HCT116 (cell line): ENCODE results near the gene PDIA2.

ENCODE experiments used
- CEBPB ChIP-seq: IDR thresholded peaks from 2 replicates; pipeline ENCODE4 v1.6.1; 2012; ENCODE audit warnings: low read depth
- CTCF ChIP-seq, 3 experiments: fragments of 200-600 bp in 1 of 3; sonication (generic) in 1 of 3; IDR thresholded peaks in 2 of 3; conservative IDR thresholded peaks in 1 of 3; 2 replicates each; pipeline ENCODE4 v1.5.1; 2012 to 2017; ENCODE audit warnings: low read depth in 2 of 3, low read length in 2 of 3, antibody characterized with exemption in 1 of 3, borderline replicate concordance in 1 of 3, control low read depth in 1 of 3, mild to moderate bottlenecking in 1 of 3, mixed read lengths in 1 of 3, mixed run types in 1 of 3, moderate library complexity in 1 of 3; ENCODE audit not compliant: insufficient read depth in 1 of 3
- EZH2 ChIP-seq: fragments of 200-600 bp; sonication (generic); IDR thresholded peaks from 2 replicates; pipeline ENCODE4 v1.6.1; 2017; ENCODE audit warnings: antibody characterized with exemption, mixed run types
- EZH2phosphoT487 ChIP-seq: fragments of 200-600 bp; IDR thresholded peaks from 2 replicates; pipeline ENCODE4 v1.6.1; 2018; ENCODE audit warnings: antibody characterized with exemption, borderline replicate concordance
- POLR2A ChIP-seq: IDR thresholded peaks from 2 replicates; pipeline ENCODE4 v1.7.0; 2011; ENCODE audit warnings: borderline replicate concordance; ENCODE audit not compliant: insufficient read depth, insufficient read length; ENCODE audit errors: extremely low read depth
- POLR2AphosphoS5 ChIP-seq: IDR thresholded peaks from 2 replicates; pipeline ENCODE4 v1.6.1; 2011; ENCODE audit warnings: mild to moderate bottlenecking, low read depth, low read length, moderate library complexity
- RAD21 ChIP-seq: IDR thresholded peaks from 2 replicates; pipeline ENCODE4 v1.6.1; 2012; ENCODE audit warnings: low read depth, mild to moderate bottlenecking
- SIN3A ChIP-seq: IDR thresholded peaks from 2 replicates; pipeline ENCODE4 v1.6.1; 2012; ENCODE audit warnings: low read depth
- SP1 ChIP-seq: IDR thresholded peaks from 2 replicates; pipeline ENCODE4 v1.6.1; 2012; ENCODE audit warnings: low read depth
- SRF ChIP-seq: IDR thresholded peaks from 2 replicates; pipeline ENCODE4 v1.6.1; 2012; ENCODE audit warnings: low read depth
- YY1 ChIP-seq: IDR thresholded peaks from 2 replicates; pipeline ENCODE4 v1.6.1; 2011; ENCODE audit warnings: low read length, low read depth, moderate library complexity, mild to moderate bottlenecking; ENCODE audit not compliant: insufficient replicate concordance; ENCODE audit errors: extremely low read depth
- ZNF274 ChIP-seq: fragments of 200-500 bp; sonication (Bioruptor generic); IDR thresholded peaks from 2 replicates; pipeline ENCODE4 v1.6.1; 2014; ENCODE audit warnings: mild to moderate bottlenecking, low read depth, low read length, inconsistent platforms

GRCh38 chr16:284204-285120, 1.5 kb downstream of the PDIA2 start:
- no peak for TF ChIP-seq CTCF (IDR thresholded peaks at IDR 0.05 in 2 of 3, conservative IDR thresholded peaks at IDR 0.05 in 1 of 3; ENCODE audit: borderline replicate concordance in 1 of 3, insufficient read depth in 1 of 3, low read depth in 2 of 3, low read length in 2 of 3)
- TF ChIP-seq YY1 = no peak
- no peak for TF ChIP-seq POLR2AphosphoS5
- TF ChIP-seq CEBPB = no peak
- TF ChIP-seq RAD21 = no peak
- TF ChIP-seq POLR2A = no peak
- no peak for TF ChIP-seq EZH2phosphoT487
- no peak for TF ChIP-seq SP1
- TF ChIP-seq EZH2 = no peak
- no peak for TF ChIP-seq SIN3A
- no peak for TF ChIP-seq ZNF274
- no peak for TF ChIP-seq SRF
